ENCODE data around the gene DCTN2.

DCTN2 gene

GRCh38 chr12:57488402-57489156 is 58.4 kb downstream of the DCTN2 start:
- DNase-seq (ENCODE audit: low read depth): no peak

- peak; percentile 87 for DNase-seq (ENCODE audit: low read depth)
Observed at GRCh38 chr12:57487597-57488401, 59.2 kb downstream of the DCTN2 start, which contains the start of gene MARS1. Gene MARS1 (plus strand): TSS chr12:57488068. CDS start chr12:57488091, 23 bp downstream.

- no peak for DNase-seq (ENCODE audit: low read depth)
Observed at GRCh38 chr12:57487055-57487596, 59.9 kb downstream of the DCTN2 start.

GRCh38 chr12:57485695-57486094 is 61.3 kb downstream of the DCTN2 start:
- DNase-seq (ENCODE audit: low read depth): no peak

GRCh38 chr12:57483466-57483865 is 63.5 kb downstream of the DCTN2 start:
- DNase-seq (ENCODE audit: low read depth): no peak

GRCh38 chr12:57481671-57482070 is 65.3 kb downstream of the DCTN2 start:
- no peak for DNase-seq (ENCODE audit: low read depth)

Data from stimulated activated CD8-positive, alpha-beta memory T cell treated with anti-CD3 and anti-CD28 coated beads, Interleukin-4, amount 100 ng/mL, for 24 hours (primary cell).